GM19035 (cell line): ENCODE data around the gene SLC15A3.

ENCODE experiments used
- ATAC-seq: cut with Tn5 transposase; IDR thresholded peaks from one replicate; pipeline ENCODE4 v1.9.1; 2021; ENCODE audit not compliant: unreplicated experiment

The SLC15A3 gene

GRCh38 chr11:60895687-60896086 is 56.3 kb downstream of the SLC15A3 start:
- ATAC-seq: no peak

- ATAC-seq: no peak
Observed at GRCh38 chr11:60891103-60891741, 60.8 kb downstream of the SLC15A3 start.

- no peak for ATAC-seq
Observed at GRCh38 chr11:60890696-60891095, 61.3 kb downstream of the SLC15A3 start.

- no peak for ATAC-seq
Observed at GRCh38 chr11:60889869-60890311, 62.1 kb downstream of the SLC15A3 start.

GRCh38 chr11:60887556-60887955 is 64.4 kb downstream of the SLC15A3 start:
- no peak for ATAC-seq
